Measurements from ENCODE around the gene TXLNG.

DNA sequence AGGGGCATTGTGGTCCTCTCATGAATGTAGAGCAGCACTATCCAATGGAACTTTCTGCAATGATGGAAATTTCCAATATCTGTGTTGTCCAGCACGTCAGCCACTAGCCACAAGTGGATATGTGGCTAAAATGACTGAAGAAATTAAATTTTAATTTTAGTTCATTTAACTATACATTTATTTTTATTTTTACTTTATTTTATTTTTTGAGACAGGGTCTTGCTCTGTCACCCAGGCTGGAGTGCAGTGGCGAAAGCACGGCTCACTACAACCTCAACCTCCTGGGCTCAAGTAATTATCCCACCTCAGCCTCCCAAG, 97.2 kb downstream of the TXLNG start:
- no peak for TF ChIP-seq EP300 (IDR thresholded peaks at IDR 0.05)
- TF ChIP-seq, protein P1, sequence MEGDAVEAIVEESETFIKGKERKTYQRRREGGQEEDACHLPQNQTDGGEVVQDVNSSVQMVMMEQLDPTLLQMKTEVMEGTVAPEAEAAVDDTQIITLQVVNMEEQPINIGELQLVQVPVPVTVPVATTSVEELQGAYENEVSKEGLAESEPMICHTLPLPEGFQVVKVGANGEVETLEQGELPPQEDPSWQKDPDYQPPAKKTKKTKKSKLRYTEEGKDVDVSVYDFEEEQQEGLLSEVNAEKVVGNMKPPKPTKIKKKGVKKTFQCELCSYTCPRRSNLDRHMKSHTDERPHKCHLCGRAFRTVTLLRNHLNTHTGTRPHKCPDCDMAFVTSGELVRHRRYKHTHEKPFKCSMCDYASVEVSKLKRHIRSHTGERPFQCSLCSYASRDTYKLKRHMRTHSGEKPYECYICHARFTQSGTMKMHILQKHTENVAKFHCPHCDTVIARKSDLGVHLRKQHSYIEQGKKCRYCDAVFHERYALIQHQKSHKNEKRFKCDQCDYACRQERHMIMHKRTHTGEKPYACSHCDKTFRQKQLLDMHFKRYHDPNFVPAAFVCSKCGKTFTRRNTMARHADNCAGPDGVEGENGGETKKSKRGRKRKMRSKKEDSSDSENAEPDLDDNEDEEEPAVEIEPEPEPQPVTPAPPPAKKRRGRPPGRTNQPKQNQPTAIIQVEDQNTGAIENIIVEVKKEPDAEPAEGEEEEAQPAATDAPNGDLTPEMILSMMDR (IDR thresholded peaks at IDR 0.05): no peak

Measured in upper lobe of left lung (tissue), 4 donors.